GM12864 (cell line): Measurements from ENCODE around the gene CDH13.

Experiments used
- DNase-seq: peaks from one replicate; pipeline ENCODE4 v3.0.0-alpha.2; 2011; ENCODE audit warnings: low read depth
- H3K4me3 ChIP-seq: 2 replicates; pipeline ENCODE4 v1.5.1; 2011; ENCODE audit warnings: mild to moderate bottlenecking, low read depth, low read length, control low read depth
- CTCF ChIP-seq: IDR thresholded peaks from 2 replicates; pipeline ENCODE4 v1.5.1; 2011; ENCODE audit warnings: low read depth, mild to moderate bottlenecking, moderate library complexity, low read length, control low read depth, inconsistent platforms; ENCODE audit errors: missing control alignments

Gene CDH13

GRCh38 chr16:82935766-82936165, 309.0 kb downstream of the CDH13 start:
- no peak overlapping the region for H3K4me3 ChIP-seq
- no peak for DNase-seq
- no peak for TF ChIP-seq CTCF

GRCh38 chr16:82936941-82937551, 310.3 kb downstream of the CDH13 start:
- DNase-seq: no peak
- TF ChIP-seq CTCF: no peak
- H3K4me3 ChIP-seq: no peak overlapping the region

- no peak for TF ChIP-seq CTCF
- H3K4me3 ChIP-seq: no peak overlapping the region
- DNase-seq: no peak
These were observed 311.3 kb downstream of the CDH13 start for GRCh38 chr16:82937926-82938520.

GRCh38 chr16:82943371-82943770, 316.6 kb downstream of the CDH13 start:
- no peak overlapping the region for H3K4me3 ChIP-seq
- no peak for DNase-seq
- TF ChIP-seq CTCF: no peak

GRCh38 chr16:82945420-82946101, 318.8 kb downstream of the CDH13 start:
- no peak for TF ChIP-seq CTCF
- DNase-seq: no peak
- no peak overlapping the region for H3K4me3 ChIP-seq

- no peak for TF ChIP-seq CTCF
- no peak overlapping the region for H3K4me3 ChIP-seq
- no peak for DNase-seq
These were observed 320.9 kb downstream of the CDH13 start for GRCh38 chr16:82947698-82948097.
